Vagina (tissue), 2 donors: ENCODE measurements around the gene DHDDS.
"Not testable (repeated sequence)": the region's sequence is repeated elsewhere in the genome, so short reads cannot be mapped to it uniquely, and the experiment has no call there.

Source experiments
- POLR2A ChIP-seq, 2 donors: fragments of 450-650 bp; IDR thresholded peaks; one replicate each; pipeline ENCODE4 v1.6.1; 2017; ENCODE audit warnings: antibody characterized with exemption in 2 of 2, mild to moderate bottlenecking in 2 of 2, moderate library complexity in 2 of 2
- POLR2AphosphoS5 ChIP-seq, 2 donors: sonication (generic); formaldehyde crosslinking; IDR thresholded peaks; one replicate each; pipeline ENCODE4 v1.9.0; 2017; ENCODE audit warnings: antibody characterized with exemption in 2 of 2, mild to moderate bottlenecking in 2 of 2, low read depth in 1 of 2; ENCODE audit not compliant: insufficient read depth in 1 of 2
- TF ChIP-seq, protein P1 (sequence below), 3 experiments: fragments of 450-650 bp in 2 of 3; fragments of 200-600 bp in 1 of 3; sonication (generic) in 1 of 3; IDR thresholded peaks; one replicate each; pipeline ENCODE4 v1.5.1; 2017 to 2019; ENCODE audit warnings: antibody characterized with exemption in 3 of 3, mild to moderate bottlenecking in 2 of 3, moderate library complexity in 2 of 3

DNA sequence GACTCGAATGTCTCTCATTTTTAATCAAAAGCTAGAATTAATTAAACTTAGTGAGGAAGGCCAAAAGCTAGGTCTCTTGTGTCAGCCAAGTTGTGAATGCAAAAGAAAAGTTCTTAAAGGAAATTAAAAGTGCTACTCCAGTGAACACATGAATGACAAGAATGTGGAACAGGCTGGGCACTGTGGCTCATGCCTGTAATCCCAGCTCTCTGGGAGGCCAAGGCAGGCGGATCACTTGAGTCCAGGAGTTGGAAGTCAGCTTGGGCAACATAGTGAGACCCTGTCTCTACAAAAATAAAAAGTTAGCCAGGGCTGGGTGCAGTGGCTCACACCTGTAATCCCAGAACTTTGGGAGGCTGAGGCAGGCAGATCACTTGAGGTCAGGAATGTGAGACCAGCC, 78.6 kb downstream of the DHDDS start:
- TF ChIP-seq, protein P1, sequence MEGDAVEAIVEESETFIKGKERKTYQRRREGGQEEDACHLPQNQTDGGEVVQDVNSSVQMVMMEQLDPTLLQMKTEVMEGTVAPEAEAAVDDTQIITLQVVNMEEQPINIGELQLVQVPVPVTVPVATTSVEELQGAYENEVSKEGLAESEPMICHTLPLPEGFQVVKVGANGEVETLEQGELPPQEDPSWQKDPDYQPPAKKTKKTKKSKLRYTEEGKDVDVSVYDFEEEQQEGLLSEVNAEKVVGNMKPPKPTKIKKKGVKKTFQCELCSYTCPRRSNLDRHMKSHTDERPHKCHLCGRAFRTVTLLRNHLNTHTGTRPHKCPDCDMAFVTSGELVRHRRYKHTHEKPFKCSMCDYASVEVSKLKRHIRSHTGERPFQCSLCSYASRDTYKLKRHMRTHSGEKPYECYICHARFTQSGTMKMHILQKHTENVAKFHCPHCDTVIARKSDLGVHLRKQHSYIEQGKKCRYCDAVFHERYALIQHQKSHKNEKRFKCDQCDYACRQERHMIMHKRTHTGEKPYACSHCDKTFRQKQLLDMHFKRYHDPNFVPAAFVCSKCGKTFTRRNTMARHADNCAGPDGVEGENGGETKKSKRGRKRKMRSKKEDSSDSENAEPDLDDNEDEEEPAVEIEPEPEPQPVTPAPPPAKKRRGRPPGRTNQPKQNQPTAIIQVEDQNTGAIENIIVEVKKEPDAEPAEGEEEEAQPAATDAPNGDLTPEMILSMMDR (IDR thresholded peaks at IDR 0.05) = not testable (repeated sequence)
- TF ChIP-seq POLR2A (IDR thresholded peaks at IDR 0.05); POLR2AphosphoS5 (IDR thresholded peaks at IDR 0.05; ENCODE audit: insufficient read depth in 1 of 2, low read depth in 1 of 2): not testable (repeated sequence)
